22Rv1 (cell line): ENCODE results near the gene PCK2.

Experiments
- H3K27ac ChIP-seq: fragments of 450-650 bp; 2 replicates; pipeline ENCODE4 v1.5.1; 2017
- CTCF ChIP-seq: fragments of 450-650 bp; IDR thresholded peaks from 2 replicates; pipeline ENCODE4 v1.5.1; 2017; ENCODE audit warnings: mild to moderate bottlenecking
- ZFX ChIP-seq: fragments of 450-650 bp; IDR thresholded peaks from 2 replicates; pipeline ENCODE4 v1.6.1; 2017; ENCODE audit warnings: antibody characterized with exemption, borderline replicate concordance

PCK2 gene

DNA sequence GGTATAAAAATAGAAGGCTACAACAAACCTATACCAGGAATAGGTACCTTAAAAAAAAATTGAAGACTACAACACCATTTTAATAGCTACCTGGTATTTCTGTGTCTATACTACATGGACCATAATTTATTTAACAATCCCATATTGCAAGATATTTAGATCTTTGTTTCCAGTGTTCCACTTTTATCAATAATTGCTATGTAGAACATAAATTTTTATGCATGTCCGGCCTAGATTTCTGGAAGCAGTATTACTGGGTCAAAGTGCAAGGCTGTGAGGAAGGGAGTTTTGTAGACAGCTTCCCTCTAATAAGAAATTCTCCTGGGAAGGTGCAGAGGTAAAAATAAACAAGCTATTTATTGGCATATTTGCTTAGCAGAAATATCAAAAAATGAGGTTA lies 16.4 kb downstream of the PCK2 start:
- H3K27ac ChIP-seq, result peak overlapping the region; percentile 6; the same call in 1 of the 2 replicates
- TF ChIP-seq CTCF, result no peak
- no peak for TF ChIP-seq ZFX

DNA sequence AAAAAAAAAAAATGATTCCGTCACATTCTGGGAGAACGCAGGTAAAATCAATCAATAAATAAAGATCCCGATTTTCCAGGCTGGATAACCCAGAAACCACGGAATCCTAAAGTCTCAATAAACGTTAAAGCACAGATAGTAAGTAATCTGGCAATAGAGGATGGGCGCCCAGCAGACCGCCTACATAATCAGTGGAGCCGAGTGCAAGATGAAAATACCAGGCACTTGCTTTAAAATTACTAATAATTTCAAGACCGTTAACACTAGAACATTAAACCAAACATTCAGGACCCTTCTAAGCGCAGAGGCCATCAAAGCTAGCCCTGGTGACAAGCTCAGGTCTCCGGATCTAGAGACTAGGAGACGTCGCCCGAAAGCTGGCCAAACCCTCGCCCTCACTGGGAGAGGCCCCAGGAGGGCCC lies 19.3 kb downstream of the PCK2 start:
- TF ChIP-seq CTCF, result no peak
- TF ChIP-seq ZFX, result no peak
- H3K27ac ChIP-seq, result peak overlapping the region; percentile 99

GRCh38 chr14:24113801-24114531 lies 19.9 kb downstream of the PCK2 start:
- peak overlapping the region; percentile 99 for H3K27ac ChIP-seq
- TF ChIP-seq ZFX (no peak), CTCF (no peak)

DNA sequence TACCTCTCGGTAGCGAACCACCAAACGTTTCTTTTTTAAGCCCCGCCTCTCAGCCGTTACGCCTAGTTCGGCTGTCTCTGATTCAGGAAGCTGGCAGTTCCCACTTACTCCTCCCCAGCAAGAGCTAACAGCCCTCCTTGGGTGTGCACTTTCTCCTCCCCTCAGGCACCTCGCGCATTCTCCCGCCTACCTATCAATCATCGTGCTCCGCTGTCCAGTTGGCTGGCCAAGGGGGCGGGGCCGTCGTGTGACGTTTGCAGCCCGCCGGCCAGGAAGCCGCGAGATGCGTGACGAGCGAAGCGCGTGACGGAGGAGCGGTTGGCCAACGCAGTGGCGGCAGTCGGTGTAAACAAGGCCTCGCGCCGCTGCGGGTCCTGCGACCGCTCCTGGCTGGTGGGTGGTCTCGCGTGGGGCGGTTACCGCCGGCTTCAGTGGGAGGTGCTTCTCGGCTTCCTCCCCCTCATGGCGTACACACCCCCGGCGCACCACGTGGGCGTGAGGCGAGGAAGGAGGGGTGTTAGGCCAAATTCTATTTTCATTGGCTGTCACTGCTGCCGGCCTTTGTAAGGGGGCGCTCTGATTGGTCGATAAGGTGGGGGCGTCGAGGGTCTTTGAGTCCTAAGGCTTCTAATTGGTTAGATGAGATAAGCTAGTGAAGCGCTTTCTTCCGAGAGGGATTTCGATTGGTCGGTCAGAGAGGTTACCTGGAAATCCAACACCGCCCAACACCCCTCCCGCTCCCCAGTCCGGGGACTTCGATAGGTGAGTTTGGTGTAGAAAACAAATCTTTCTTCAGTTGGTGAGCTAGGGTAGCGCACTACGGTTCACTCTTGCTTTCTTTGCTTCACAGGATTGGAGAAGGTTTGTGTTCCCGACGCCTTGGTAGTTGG lies 20.7 kb downstream of the PCK2 start, which contains the start of the genes DCAF11 and NRL:
Gene DCAF11 (plus strand): TSS at position 246 of the 890 bp plus-strand sequence. CDS start 818 bp downstream, outside the sequence.
Gene NRL (minus strand): TSS at position 418 of the 890 bp plus-strand sequence. CDS start 32,101 bp downstream, outside the sequence.
- peak within 1 kb of the TSS; percentile 99 for H3K27ac ChIP-seq
- TF ChIP-seq ZFX (no peak), CTCF (no peak)

DNA sequence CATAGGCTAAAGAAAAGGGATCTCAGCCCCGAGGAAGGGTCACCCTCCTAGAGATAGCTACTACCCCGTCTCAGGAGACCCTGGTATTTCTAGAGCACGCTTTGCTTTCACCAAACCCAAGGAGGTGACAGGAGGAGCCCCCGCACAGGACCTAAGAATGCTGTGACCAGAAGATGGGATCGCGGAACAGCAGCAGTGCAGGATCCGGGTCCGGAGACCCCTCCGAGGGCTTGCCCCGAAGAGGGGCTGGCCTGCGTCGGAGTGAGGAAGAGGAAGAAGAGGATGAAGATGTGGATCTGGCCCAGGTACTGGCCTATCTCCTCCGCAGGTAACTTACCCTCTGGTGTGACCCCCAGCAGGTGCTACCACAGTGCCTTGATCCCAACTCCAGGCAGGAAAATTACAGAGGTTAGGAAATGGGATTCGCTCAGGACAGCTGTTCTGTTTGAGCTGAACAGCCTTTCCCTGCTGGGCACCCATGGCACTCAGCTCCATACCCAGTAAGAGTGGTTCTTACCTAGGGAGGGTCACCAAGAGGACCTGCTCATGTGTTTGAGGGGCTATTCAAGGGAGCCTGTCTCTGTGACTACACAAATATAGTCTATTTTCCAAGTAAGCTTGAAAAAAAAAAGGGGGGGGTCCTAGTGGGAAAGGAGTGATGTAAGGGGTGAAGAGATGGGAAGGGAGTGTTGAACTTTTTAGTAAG lies 21.5 kb downstream of the PCK2 start:
- H3K27ac ChIP-seq, result peak overlapping the region; percentile 99
- no peak for TF ChIP-seq ZFX
- no peak for TF ChIP-seq CTCF

DNA sequence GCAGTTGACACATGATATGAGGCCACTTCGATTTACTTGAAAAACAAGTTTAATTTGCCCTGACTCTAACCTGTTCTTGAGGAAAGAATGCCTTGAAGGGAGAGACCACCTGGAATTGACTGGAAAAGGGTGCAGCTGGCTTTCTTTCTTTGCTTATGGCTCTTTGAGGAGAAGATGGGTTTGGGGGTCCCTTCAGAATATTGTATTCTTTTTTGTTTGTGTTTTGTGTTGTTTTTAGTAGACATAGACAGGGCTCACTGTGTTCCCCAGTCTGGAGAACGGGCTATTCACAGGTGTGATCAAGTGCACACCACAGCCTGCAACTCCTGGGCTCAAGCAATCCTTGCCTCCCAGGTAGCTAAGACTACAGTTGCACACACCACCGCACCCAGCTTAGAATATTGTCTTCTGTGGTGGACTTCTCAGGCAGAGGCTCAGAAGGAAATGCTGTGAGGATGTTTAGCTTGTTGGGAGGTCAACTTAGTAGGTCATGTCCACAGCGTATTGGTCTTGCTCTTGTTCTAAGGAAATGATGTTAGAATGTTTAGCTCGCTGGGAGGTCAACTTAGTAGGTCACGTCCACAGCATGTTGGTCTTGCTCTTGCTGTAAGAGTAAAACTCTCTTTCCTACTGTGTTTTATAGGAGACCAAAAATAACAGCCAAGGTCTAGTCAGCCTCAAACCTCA lies 22.2 kb downstream of the PCK2 start:
- TF ChIP-seq CTCF, result no peak
- TF ChIP-seq ZFX, result no peak
- peak overlapping the region; percentile 99; the same call in 1 of the 2 replicates for H3K27ac ChIP-seq
